ENCODE results near the gene FRMD8. TPM values are rescaled to one million over a fixed set of nuclear protein-coding genes. Genes with fewer than 3 reads are reported as not detected.

Gene FRMD8
- total and polyA plus RNA-seq, 9 donors: 4.3 to 41.7 (median 25.2) TPM

DNA sequence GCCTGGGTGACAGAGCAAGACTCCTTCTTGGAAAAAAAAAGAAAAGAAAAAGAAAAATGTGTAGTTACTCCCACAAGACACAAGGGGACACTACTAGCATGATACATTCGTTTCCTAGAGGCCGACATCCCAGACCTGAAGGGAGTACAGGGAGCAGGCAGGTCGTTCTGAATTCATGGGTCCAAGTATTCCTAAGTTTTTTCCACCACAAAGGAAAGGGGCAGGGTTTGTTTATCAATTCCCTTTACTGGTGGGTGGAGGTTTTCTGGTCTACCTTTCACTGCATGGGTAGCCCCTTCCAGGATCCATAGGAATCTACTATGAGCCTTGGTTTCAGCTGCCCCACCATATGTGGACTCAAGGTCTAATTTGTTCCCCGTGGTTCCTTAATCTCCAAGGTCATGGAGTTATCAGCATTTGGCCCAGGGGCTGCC is 20.1 kb upstream of the FRMD8 start:
- Histone ChIP-seq H3K27me3 (no peaks in the 10 kb centered on the region), H3K4me3 (no peak overlapping the region), H3K36me3 (no peaks in the 10 kb centered on the region), H3K27ac (no peak overlapping the region), H3K4me1 (ENCODE audit: insufficient read depth) (peaks cover 5% of the 10 kb centered on the region), H3K9me3 (no peaks in the 10 kb centered on the region)
- DNase-seq: peak in 1 of 5 donors; percentile 49
- intact Hi-C loops (cut with DNase I): no loop called here
- TF ChIP-seq, protein P1, sequence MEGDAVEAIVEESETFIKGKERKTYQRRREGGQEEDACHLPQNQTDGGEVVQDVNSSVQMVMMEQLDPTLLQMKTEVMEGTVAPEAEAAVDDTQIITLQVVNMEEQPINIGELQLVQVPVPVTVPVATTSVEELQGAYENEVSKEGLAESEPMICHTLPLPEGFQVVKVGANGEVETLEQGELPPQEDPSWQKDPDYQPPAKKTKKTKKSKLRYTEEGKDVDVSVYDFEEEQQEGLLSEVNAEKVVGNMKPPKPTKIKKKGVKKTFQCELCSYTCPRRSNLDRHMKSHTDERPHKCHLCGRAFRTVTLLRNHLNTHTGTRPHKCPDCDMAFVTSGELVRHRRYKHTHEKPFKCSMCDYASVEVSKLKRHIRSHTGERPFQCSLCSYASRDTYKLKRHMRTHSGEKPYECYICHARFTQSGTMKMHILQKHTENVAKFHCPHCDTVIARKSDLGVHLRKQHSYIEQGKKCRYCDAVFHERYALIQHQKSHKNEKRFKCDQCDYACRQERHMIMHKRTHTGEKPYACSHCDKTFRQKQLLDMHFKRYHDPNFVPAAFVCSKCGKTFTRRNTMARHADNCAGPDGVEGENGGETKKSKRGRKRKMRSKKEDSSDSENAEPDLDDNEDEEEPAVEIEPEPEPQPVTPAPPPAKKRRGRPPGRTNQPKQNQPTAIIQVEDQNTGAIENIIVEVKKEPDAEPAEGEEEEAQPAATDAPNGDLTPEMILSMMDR (IDR thresholded peaks at IDR 0.05): peak; percentile 73 to 93 (median 88)
- TF ChIP-seq POLR2A (IDR thresholded peaks at IDR 0.05): no peak
- no peak for TF ChIP-seq EP300 (IDR thresholded peaks at IDR 0.05)
- 0 to 2% (median 0%) methylated on average over 4 of the region's 4 CpGs for WGBS, 3 donors

DNA sequence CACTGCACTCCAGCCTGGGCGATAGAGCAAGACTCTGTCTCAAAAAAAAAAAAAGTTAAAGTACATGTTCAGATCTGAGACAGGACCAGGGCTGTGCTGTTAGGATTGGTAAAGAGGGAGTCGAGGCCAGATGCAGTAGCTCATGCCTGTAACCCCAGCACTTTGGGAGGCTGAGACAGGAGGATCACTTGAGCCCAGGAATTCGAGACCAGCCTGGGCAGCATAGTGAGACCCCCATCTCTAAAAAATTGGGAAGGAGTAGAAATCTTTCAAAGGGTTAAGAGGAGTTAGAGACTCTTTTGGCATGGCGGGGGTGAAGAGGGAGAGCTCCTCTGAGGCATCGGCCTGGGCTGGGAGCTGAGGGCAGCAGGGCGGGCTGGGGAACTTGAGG is 15.8 kb upstream of the FRMD8 start:
- whole genome bisulfite sequencing, 3 donors: 77 to 81% (median 79%) methylated on average over 6 of the region's 6 CpGs

DNA sequence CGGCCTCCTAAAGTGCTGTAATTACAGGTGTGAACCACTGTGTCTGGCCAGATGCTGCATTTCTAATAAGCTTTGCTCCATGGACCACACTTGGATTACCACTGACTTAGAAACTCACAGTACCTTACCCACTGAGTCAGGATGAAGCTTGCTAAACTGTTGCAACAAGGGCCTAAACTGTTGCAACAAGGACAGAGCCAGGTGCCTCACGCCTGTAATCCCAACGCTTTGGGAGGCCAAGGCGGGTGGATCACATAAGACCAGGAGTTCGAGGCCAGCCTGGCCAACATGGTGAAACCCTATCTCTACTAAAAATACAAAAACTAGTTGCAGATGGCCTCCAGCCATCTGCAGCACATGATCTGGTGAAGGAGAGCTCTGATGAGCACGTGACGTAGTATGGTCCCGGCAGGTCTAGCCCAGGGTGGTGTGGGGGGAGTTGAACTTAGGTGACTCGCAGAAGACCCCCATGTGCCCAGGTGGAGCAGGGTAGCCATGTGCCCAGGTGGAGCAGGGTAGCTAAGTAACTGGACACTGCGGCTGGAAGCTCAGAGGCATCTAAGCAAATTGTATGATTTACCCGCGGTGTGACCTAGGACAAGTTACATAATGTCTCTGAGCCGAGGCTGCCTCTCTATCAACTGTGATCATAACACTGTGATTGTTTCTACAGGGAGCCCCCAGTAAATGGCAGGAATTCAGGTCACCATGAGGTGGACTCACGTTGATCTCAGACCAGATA is 12.4 kb upstream of the FRMD8 start:
- no peak for TF ChIP-seq POLR2A (IDR thresholded peaks at IDR 0.05)
- TF ChIP-seq, protein P1 (IDR thresholded peaks at IDR 0.05): no peak

More for the DNA sequence above, 15.8 kb upstream of the FRMD8 start:
- H3K9me3 ChIP-seq: no peaks in the 10 kb centered on the region
- H3K27ac ChIP-seq: no peak overlapping the region
- TF ChIP-seq EP300 (IDR thresholded peaks at IDR 0.05) (no peak), POLR2A (IDR thresholded peaks at IDR 0.05) (no peak)
- TF ChIP-seq, protein P1 (IDR thresholded peaks at IDR 0.05): no peak
- no peaks in the 10 kb centered on the region for H3K36me3 ChIP-seq
- DNase-seq: no peak
- no peaks in the 10 kb centered on the region for H3K27me3 ChIP-seq
- intact Hi-C loops (cut with DNase I): loop anchor here in 1 of 4 donors (5.0 kb wide), 1 partner anchor 142 kb away; no protein-coding TSS in a partner anchor
- no peak overlapping the region for H3K4me3 ChIP-seq
- H3K4me1 ChIP-seq (ENCODE audit: insufficient read depth): peaks cover 5% of the 10 kb centered on the region

DNA sequence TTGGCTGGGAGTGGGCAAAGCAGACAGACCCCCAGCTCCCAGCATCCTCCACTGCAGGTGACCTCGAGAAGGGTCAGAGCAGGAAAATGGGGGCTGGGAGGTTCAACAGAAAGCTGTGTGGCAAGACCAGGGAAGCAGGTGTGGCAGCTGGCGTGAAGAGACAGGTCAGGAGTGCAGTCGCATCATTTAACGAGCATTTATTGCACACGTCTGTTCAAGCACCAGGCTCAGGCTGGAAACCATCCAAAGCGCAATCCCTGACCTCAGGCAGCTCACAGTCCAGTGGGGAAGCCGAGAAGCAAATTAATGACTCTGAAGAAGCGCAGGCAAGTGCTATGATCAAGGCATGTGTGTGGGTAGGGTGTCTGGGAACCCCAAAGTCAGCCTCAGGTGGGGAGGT is 11.4 kb upstream of the FRMD8 start:
- Histone ChIP-seq H3K9me3 (no peaks in the 10 kb centered on the region), H3K4me1 (ENCODE audit: insufficient read depth) (no peaks in the 10 kb centered on the region), H3K27me3 (no peaks in the 10 kb centered on the region), H3K4me3 (no peak overlapping the region), H3K27ac (no peak overlapping the region), H3K36me3 (no peaks in the 10 kb centered on the region)
- intact Hi-C loops (cut with DNase I): no loop called here
- WGBS, 3 donors: 79 to 83% (median 80%) methylated on average over 8 of the region's 8 CpGs
- DNase-seq: no peak
- TF ChIP-seq, protein P1 (IDR thresholded peaks at IDR 0.05): no peak
- TF ChIP-seq EP300 (IDR thresholded peaks at IDR 0.05): no peak
- no peak for TF ChIP-seq POLR2A (IDR thresholded peaks at IDR 0.05)

More for the DNA sequence above, 12.4 kb upstream of the FRMD8 start:
- H3K27ac ChIP-seq: no peak overlapping the region
- WGBS, 3 donors: 75 to 84% (median 82%) methylated on average over 14 of the region's 14 CpGs
- no peaks in the 10 kb centered on the region for H3K9me3 ChIP-seq
- intact Hi-C loops (cut with DNase I): loop anchor here in 1 of 4 donors (5.0 kb wide), 1 partner anchor 138 kb away; no protein-coding TSS in a partner anchor
- H3K36me3 ChIP-seq: no peaks in the 10 kb centered on the region
- no peaks in the 10 kb centered on the region for H3K27me3 ChIP-seq
- DNase-seq: no peak
- H3K4me1 ChIP-seq (ENCODE audit: insufficient read depth): no peaks in the 10 kb centered on the region
- no peak overlapping the region for H3K4me3 ChIP-seq

Measured in ovary (tissue), 9 donors.